ENCODE measurements around the gene DUSP22.

DUSP22 gene

GRCh38 chr6:268394-268935, 23.8 kb upstream of the DUSP22 start:
- DNase-seq: no peak
- Mint-ChIP-seq H3K36me3 (ENCODE audit: low read depth) (no peaks in the 10 kb centered on the region), H3K27ac (no peak overlapping the region), H3K4me3 (no peak overlapping the region), H3K4me1 (no peaks in the 10 kb centered on the region), H3K27me3 (ENCODE audit: low read depth, poor library complexity) (peaks cover 8% of the 10 kb centered on the region), H3K9me3 (peaks cover 14% of the 10 kb centered on the region)
- no peak for TF ChIP-seq CTCF (IDR thresholded peaks at IDR 0.05)

- no peak overlapping the region for H3K27ac Mint-ChIP-seq
- no peak for DNase-seq
- no peak for TF ChIP-seq CTCF (IDR thresholded peaks at IDR 0.05)
- H3K4me3 Mint-ChIP-seq: no peak overlapping the region
- H3K36me3 Mint-ChIP-seq (ENCODE audit: low read depth): no peaks in the 10 kb centered on the region
- no peaks in the 10 kb centered on the region for H3K4me1 Mint-ChIP-seq
- H3K27me3 Mint-ChIP-seq (ENCODE audit: low read depth, poor library complexity): peaks cover 8% of the 10 kb centered on the region
- peaks cover 16% of the 10 kb centered on the region for H3K9me3 Mint-ChIP-seq
Observed at GRCh38 chr6:273551-274058, 18.7 kb upstream of the DUSP22 start.

DNA sequence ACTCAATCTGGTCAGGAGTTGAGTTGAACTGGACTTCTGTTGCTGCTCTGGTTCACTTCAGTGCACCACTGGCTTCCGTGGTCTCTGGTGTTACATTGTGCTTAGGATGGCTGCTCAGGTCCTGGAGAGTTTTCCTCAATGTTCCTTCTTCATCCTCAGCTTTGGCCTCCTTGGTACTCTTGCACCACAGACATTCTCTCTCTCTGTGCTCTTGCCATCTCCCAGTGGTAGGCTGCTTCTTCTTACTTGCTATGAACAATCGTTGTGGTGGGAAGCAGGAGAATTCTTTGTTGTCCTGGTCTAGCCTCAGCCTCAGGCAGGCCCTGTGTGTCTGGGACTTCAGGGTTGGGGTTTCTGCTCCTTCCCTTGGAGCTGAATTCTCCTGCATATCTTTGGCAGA, 14.5 kb upstream of the DUSP22 start:
- no peak for TF ChIP-seq CTCF (IDR thresholded peaks at IDR 0.05)
- no peak for DNase-seq
- H3K9me3 Mint-ChIP-seq: peaks cover 32% of the 10 kb centered on the region
- no peak overlapping the region for H3K4me3 Mint-ChIP-seq
- no peak overlapping the region for H3K27ac Mint-ChIP-seq
- H3K36me3 Mint-ChIP-seq (ENCODE audit: low read depth): no peaks in the 10 kb centered on the region
- H3K27me3 Mint-ChIP-seq (ENCODE audit: low read depth, poor library complexity): peaks cover 7% of the 10 kb centered on the region
- H3K4me1 Mint-ChIP-seq: no peaks in the 10 kb centered on the region

- H3K4me3 Mint-ChIP-seq: no peak overlapping the region
Observed at GRCh38 chr6:278494-278893, 13.8 kb upstream of the DUSP22 start.

DNA sequence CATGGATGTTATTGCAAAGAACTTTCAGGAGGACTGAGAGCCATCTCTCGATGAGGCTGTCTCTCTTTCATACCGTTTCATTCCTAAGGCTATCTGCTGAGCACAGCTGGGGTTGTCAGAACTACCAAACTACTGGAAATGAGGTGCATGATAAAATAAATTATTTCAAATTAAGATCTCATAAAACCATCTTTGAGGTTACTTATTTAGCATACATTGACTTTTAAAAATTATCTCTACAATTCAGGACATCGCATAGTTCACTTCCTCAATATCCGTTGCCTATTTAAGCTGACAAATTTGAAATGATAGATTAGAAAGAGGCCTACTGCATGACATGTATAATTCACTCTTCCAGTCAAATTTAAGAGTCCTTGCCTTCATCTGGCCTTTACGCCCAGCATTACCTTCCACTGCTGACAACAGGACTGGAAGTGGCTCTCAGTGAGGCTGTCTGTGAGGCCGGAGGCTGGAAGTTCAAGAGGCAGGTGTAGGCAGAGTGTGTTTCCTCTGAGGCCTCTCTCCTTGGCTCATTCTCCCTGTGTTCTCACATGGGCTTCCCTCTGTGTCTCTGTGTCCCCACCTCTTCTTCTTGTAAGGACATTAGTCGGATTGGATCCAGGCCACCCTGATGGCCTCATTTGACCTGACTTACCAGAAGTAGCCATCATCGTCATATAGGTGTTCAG, 12.8 kb upstream of the DUSP22 start:
- H3K27ac Mint-ChIP-seq: no peak overlapping the region
- no peak for DNase-seq

More at GRCh38 chr6:278494-278893, 13.8 kb upstream of the DUSP22 start:
- no peak overlapping the region for H3K27ac Mint-ChIP-seq
- peaks cover 11% of the 10 kb centered on the region for H3K27me3 Mint-ChIP-seq (ENCODE audit: low read depth, poor library complexity)
- DNase-seq: no peak
- peaks cover 36% of the 10 kb centered on the region for H3K9me3 Mint-ChIP-seq
- H3K36me3 Mint-ChIP-seq (ENCODE audit: low read depth): no peaks in the 10 kb centered on the region
- no peak for TF ChIP-seq CTCF (IDR thresholded peaks at IDR 0.05)
- H3K4me1 Mint-ChIP-seq: no peaks in the 10 kb centered on the region

More for the DNA sequence above, 12.8 kb upstream of the DUSP22 start:
- Mint-ChIP-seq H3K4me1 (no peaks in the 10 kb centered on the region), H3K4me3 (no peak overlapping the region), H3K27me3 (ENCODE audit: low read depth, poor library complexity) (peaks cover 11% of the 10 kb centered on the region), H3K36me3 (ENCODE audit: low read depth) (no peaks in the 10 kb centered on the region), H3K9me3 (peaks cover 42% of the 10 kb centered on the region)
- no peak for TF ChIP-seq CTCF (IDR thresholded peaks at IDR 0.05)

All from nephron progenitor cell (in vitro differentiated cells).